GM12892 (cell line): ENCODE results near the gene BCKDK.

Source experiments
- POLR2A ChIP-seq: IDR thresholded peaks from 2 replicates; pipeline ENCODE4 v1.6.1; 2011; ENCODE audit warnings: low read depth, low read length, control low read depth
- POLR2AphosphoS5 ChIP-seq: IDR thresholded peaks from 2 replicates; pipeline ENCODE4 v1.6.1; 2011; ENCODE audit warnings: low read depth, low read length, control low read depth
- TAF1 ChIP-seq: IDR thresholded peaks from 2 replicates; pipeline ENCODE4 v1.6.1; 2011; ENCODE audit warnings: low read depth, mild to moderate bottlenecking, control low read depth, low read length, borderline replicate concordance

DNA sequence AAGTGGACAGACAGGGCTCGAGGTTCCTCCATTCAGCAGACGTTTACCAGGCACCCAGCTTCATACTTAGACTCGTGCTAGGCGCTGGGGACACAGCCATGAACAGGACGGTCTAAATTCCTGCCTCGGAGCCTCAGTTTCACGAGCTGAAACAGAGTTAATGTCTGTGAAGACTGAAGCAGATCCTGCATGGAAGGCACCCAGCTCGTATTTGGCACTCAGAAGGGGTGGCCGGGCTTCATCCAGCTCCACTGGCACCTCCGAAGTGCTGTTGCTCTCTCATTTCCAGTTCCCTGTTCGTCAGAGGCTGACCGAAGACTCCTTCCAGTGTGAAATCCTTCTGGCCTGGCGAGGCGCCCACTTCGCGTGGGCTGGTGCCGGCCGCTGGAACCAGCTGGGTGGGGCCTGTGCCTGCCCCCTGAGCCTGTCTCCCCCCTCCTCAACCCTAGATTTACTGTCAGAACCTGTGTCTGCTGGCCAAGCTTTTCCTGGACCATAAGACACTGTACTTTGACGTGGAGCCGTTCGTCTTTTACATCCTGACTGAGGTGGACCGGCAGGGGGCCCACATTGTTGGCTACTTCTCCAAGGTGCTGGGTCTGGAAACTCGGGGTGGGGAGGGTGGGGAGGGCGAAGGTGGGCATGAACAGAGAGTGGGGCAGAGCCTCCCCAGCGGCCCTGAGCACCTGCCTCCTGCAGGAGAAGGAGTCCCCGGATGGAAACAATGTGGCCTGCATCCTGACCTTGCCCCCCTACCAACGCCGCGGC lies 21.6 kb downstream of the BCKDK start:
- TF ChIP-seq POLR2A: no peak
- TF ChIP-seq POLR2AphosphoS5: no peak
- no peak for TF ChIP-seq TAF1
